H9 (cell line): Measurements from ENCODE around the gene CLBA1. TPM values are rescaled to one million over a fixed set of nuclear protein-coding genes. Genes with fewer than 3 reads are reported as not detected.

Experiments used
- DNase-seq: peaks from one replicate; pipeline ENCODE4 v3.0.0-alpha.2; 2017
- H2AFZ ChIP-seq: one replicate; pipeline ENCODE4 v1.6.1; 2013; ENCODE audit warnings: mild to moderate bottlenecking, low read length, control low read depth, moderate library complexity
- H2AK5ac ChIP-seq: 2 replicates; pipeline ENCODE4 v1.6.1; 2013; ENCODE audit warnings: low read length, control low read depth, mixed read lengths; ENCODE audit not compliant: insufficient read length
- H2BK120ac ChIP-seq: one replicate; pipeline ENCODE4 v1.6.1; 2013; ENCODE audit warnings: low read depth, mild to moderate bottlenecking, low read length, control low read depth, inconsistent platforms; ENCODE audit not compliant: poor library complexity, severe bottlenecking
- H2BK12ac ChIP-seq: 2 replicates; pipeline ENCODE4 v1.6.1; 2013; ENCODE audit warnings: low read length, control low read depth, mixed read lengths, low read depth; ENCODE audit not compliant: insufficient read length
- H2BK15ac ChIP-seq: 2 replicates; pipeline ENCODE4 v1.6.1; 2013; ENCODE audit warnings: low read depth, low read length, control low read depth
- H2BK20ac ChIP-seq: one replicate; pipeline ENCODE4 v1.6.1; 2013; ENCODE audit warnings: low read depth, mild to moderate bottlenecking, low read length, control low read depth, inconsistent platforms; ENCODE audit not compliant: poor library complexity, severe bottlenecking
- H2BK5ac ChIP-seq: 2 replicates; pipeline ENCODE4 v1.6.1; 2013; ENCODE audit warnings: low read length, control low read depth, mixed read lengths; ENCODE audit not compliant: insufficient read length
- H3K14ac ChIP-seq: 2 replicates; pipeline ENCODE4 v1.6.1; 2013; ENCODE audit warnings: low read length, control low read depth; ENCODE audit not compliant: insufficient read depth
- H3K18ac ChIP-seq: 2 replicates; pipeline ENCODE4 v1.6.1; 2013; ENCODE audit warnings: low read depth, mild to moderate bottlenecking, mixed read lengths, low read length, control low read depth; ENCODE audit not compliant: insufficient read length
- H3K23ac ChIP-seq: 2 replicates; pipeline ENCODE4 v1.6.1; 2013; ENCODE audit warnings: low read length, control low read depth, mixed read lengths, low read depth; ENCODE audit not compliant: insufficient read length
- H3K23me2 ChIP-seq: 2 replicates; pipeline ENCODE4 v1.6.1; 2013; ENCODE audit warnings: low read depth, mild to moderate bottlenecking, mixed read lengths, low read length, control low read depth; ENCODE audit not compliant: insufficient read length, poor library complexity, severe bottlenecking
- H3K27ac ChIP-seq: 2 replicates; pipeline ENCODE4 v1.5.1; 2013; ENCODE audit warnings: low read length, control low read depth, mixed read lengths, low read depth; ENCODE audit not compliant: insufficient read length
- H3K27me3 ChIP-seq: 2 replicates; pipeline ENCODE4 v1.6.1; 2013; ENCODE audit warnings: low read length, control low read depth, inconsistent platforms; ENCODE audit not compliant: insufficient read depth
- H3K4ac ChIP-seq: 2 replicates; pipeline ENCODE4 v1.6.1; 2013; ENCODE audit warnings: low read depth, mild to moderate bottlenecking, control low read depth, inconsistent platforms, low read length, moderate library complexity
- H3K4me1 ChIP-seq: 2 replicates; pipeline ENCODE4 v1.6.1; 2013; ENCODE audit warnings: low read length, control low read depth, inconsistent platforms; ENCODE audit not compliant: insufficient read depth
- H3K4me2 ChIP-seq: 2 replicates; pipeline ENCODE4 v1.6.1; 2013; ENCODE audit warnings: low read length, control low read depth, mixed read lengths; ENCODE audit not compliant: insufficient read length, insufficient read depth
- H3K56ac ChIP-seq: 2 replicates; pipeline ENCODE4 v1.6.1; 2013; ENCODE audit warnings: low read depth, mild to moderate bottlenecking, mixed read lengths, low read length, control low read depth; ENCODE audit not compliant: insufficient read length
- H3K79me1 ChIP-seq: 2 replicates; pipeline ENCODE4 v1.6.1; 2013; ENCODE audit warnings: low read depth, mild to moderate bottlenecking, moderate library complexity, low read length, control low read depth, inconsistent platforms; ENCODE audit not compliant: insufficient read depth, poor library complexity, severe bottlenecking
- H3K79me2 ChIP-seq: 2 replicates; pipeline ENCODE4 v1.6.1; 2013; ENCODE audit warnings: low read length, control low read depth, inconsistent platforms; ENCODE audit not compliant: insufficient read depth
- H3K9ac ChIP-seq: 2 replicates; pipeline ENCODE4 v1.6.1; 2013; ENCODE audit warnings: low read length, control low read depth, mixed read lengths; ENCODE audit not compliant: insufficient read length; ENCODE audit errors: extremely low read depth
- H3K9me3 ChIP-seq: one replicate; pipeline ENCODE4 v1.6.1; 2013; ENCODE audit warnings: low read depth, low read length, inconsistent platforms; ENCODE audit not compliant: control insufficient read depth
- H3T11ph ChIP-seq: one replicate; pipeline ENCODE4 v1.6.1; 2013; ENCODE audit warnings: mild to moderate bottlenecking, low read length, control low read depth, inconsistent platforms
- H4K20me1 ChIP-seq: one replicate; pipeline ENCODE4 v1.6.1; 2013; ENCODE audit not compliant: control insufficient read depth, insufficient read length, insufficient read depth
- H4K5ac ChIP-seq: 2 replicates; pipeline ENCODE4 v1.6.1; 2013; ENCODE audit warnings: low read depth, mild to moderate bottlenecking, mixed read lengths, low read length, control low read depth; ENCODE audit not compliant: insufficient read length
- H4K8ac ChIP-seq: replicated peaks from 2 replicates; pipeline ENCODE4 v1.6.1; 2013; ENCODE audit warnings: low read length, control low read depth, mixed read lengths, low read depth; ENCODE audit not compliant: insufficient read length
- H4K91ac ChIP-seq: 2 replicates; pipeline ENCODE4 v1.6.1; 2013; ENCODE audit warnings: low read depth, mild to moderate bottlenecking, moderate library complexity, mixed read lengths, low read length, control low read depth; ENCODE audit not compliant: insufficient read length
- H3K27ac Mint-ChIP-seq, 3 experiments: 2 replicates in 2 of 3; 3 replicates in 1 of 3; pipeline ENCODE4 v1.8.0; 2020 to 2021; ENCODE audit warnings: mixed read lengths in 3 of 3, mild to moderate bottlenecking in 1 of 3, moderate library complexity in 1 of 3
- H3K27me3 Mint-ChIP-seq: 2 replicates; pipeline ENCODE4 v1.8.0; 2021; ENCODE audit warnings: low read depth, mild to moderate bottlenecking, moderate library complexity, mixed read lengths
- H3K36me3 Mint-ChIP-seq, 3 experiments: 2 replicates in 2 of 3; 3 replicates in 1 of 3; pipeline ENCODE4 v1.8.0; 2020 to 2021; ENCODE audit warnings: low read depth in 3 of 3, mixed read lengths in 3 of 3; ENCODE audit not compliant: insufficient read depth in 1 of 3
- H3K4me1 Mint-ChIP-seq, 2 experiments: 2 replicates each; pipeline ENCODE4 v1.8.0; 2020; ENCODE audit warnings: mixed read lengths in 2 of 2
- H3K4me3 Mint-ChIP-seq, 2 experiments: 2 replicates in 1 of 2; 3 replicates in 1 of 2; pipeline ENCODE4 v1.8.0; 2020 to 2021; ENCODE audit warnings: mild to moderate bottlenecking in 2 of 2, mixed read lengths in 2 of 2, moderate library complexity in 1 of 2
- H3K9me3 Mint-ChIP-seq, 2 experiments: 2 replicates in 1 of 2; 3 replicates in 1 of 2; pipeline ENCODE4 v1.8.0; 2020; ENCODE audit warnings: mild to moderate bottlenecking in 2 of 2, mixed read lengths in 2 of 2, moderate library complexity in 1 of 2
- WGBS: extraction: QIAGEN DNeasy Blood & Tissue Kit; methylation state at CpG from one replicate; pipeline ENCODE4 v1.1.7; 2013; ENCODE audit warnings: missing lambda C conversion rate, low lambda C conversion rate, mixed read lengths; ENCODE audit not compliant: insufficient read length; ENCODE audit errors: extremely low coverage; 5-methylcytosine and 5-hydroxymethylcytosine counted together
- total RNA-seq: library from RNA; stranded (reverse); gene quantifications from 2 replicates; pipeline ENCODE4 v1.2.1, GENCODE V29; 2021
- TF ChIP-seq, protein P1 (sequence below): fragments of 200-600 bp; sonication (generic); conservative IDR thresholded peaks from 3 replicates; pipeline ENCODE4 v1.8.0; 2021; ENCODE audit warnings: antibody characterized with exemption, mild to moderate bottlenecking

The CLBA1 gene
- total RNA-seq, 1 experiment from 2014 or later, result 2.4 TPM

DNA sequence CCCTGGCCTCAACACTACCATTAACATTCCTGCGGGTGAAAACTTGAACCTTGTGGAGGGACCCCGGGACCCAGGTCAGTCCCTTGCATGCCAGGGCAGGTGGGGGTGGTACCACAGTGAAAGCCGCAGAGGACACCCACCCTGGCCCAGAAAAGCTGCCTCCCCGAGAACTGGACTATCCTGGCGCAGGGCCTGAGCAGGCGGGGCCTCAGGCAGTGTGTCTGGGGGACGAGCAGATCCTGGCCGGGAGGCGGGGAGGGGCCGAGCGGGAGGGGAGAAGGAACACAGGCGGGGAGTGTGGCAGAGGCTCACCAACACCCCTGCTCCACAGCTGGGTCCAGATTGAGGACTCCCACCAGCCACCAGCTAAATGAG is 17.4 kb upstream of the CLBA1 start:
- no CpG with 5 or more reads among the region's 12 CpGs for WGBS
- Histone ChIP-seq H2AK5ac (no peak overlapping the region), H3K4me1 (peaks cover 3% of the 10 kb centered on the region; the same call in 1 of the 2 replicates), H3K79me2 (no peaks in the 10 kb centered on the region), H3K4me2 (peak overlapping the region; percentile 58), H3T11ph (no peak overlapping the region), H2AFZ (no peak overlapping the region), H4K20me1 (no peaks in the 10 kb centered on the region), H2BK12ac (no peak overlapping the region), H2BK15ac (no peak overlapping the region), H3K27me3 (no peaks in the 10 kb centered on the region; the same call in 1 of the 2 replicates), H2BK5ac (no peak overlapping the region), H3K56ac (no peak overlapping the region), H4K5ac (no peak overlapping the region), H3K23me2 (peaks cover 6% of the 10 kb centered on the region), H2BK120ac (no peak overlapping the region), H3K79me1 (no peaks in the 10 kb centered on the region), H3K14ac (no peak overlapping the region; the same call in 1 of the 2 replicates), H3K9me3 (no peaks in the 10 kb centered on the region), H2BK20ac (no peak overlapping the region), H3K18ac (no peak overlapping the region), H4K8ac (no peak overlapping the region), H4K91ac (no peak overlapping the region), H3K9ac (no peak overlapping the region), H3K4ac (no peak overlapping the region), H3K27ac (no peak overlapping the region), H3K23ac (no peak overlapping the region)
- peak; percentile 69 for DNase-seq
- Mint-ChIP-seq H3K27ac (no peak overlapping the region), H3K4me1 (peaks cover 11 to 21% of the 10 kb centered on the region in 2 experiments), H3K4me3 (peak overlapping the region; percentile 22 to 68; a peak in 2 of 5 replicates), H3K36me3 (no peaks in the 10 kb centered on the region), H3K27me3 (peaks cover 22% of the 10 kb centered on the region), H3K9me3 (no peaks in the 10 kb centered on the region)
- TF ChIP-seq, protein P1, sequence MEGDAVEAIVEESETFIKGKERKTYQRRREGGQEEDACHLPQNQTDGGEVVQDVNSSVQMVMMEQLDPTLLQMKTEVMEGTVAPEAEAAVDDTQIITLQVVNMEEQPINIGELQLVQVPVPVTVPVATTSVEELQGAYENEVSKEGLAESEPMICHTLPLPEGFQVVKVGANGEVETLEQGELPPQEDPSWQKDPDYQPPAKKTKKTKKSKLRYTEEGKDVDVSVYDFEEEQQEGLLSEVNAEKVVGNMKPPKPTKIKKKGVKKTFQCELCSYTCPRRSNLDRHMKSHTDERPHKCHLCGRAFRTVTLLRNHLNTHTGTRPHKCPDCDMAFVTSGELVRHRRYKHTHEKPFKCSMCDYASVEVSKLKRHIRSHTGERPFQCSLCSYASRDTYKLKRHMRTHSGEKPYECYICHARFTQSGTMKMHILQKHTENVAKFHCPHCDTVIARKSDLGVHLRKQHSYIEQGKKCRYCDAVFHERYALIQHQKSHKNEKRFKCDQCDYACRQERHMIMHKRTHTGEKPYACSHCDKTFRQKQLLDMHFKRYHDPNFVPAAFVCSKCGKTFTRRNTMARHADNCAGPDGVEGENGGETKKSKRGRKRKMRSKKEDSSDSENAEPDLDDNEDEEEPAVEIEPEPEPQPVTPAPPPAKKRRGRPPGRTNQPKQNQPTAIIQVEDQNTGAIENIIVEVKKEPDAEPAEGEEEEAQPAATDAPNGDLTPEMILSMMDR, result no peak
